Glutamatergic neuron (in vitro differentiated cells): Measurements from ENCODE around the gene KRT222. TPM values are rescaled to one million over a fixed set of nuclear protein-coding genes. Genes with fewer than 3 reads are reported as not detected.

ENCODE experiments used
- DNase-seq: peaks from one replicate; pipeline ENCODE4 v3.0.0; 2022
- H3K27ac Mint-ChIP-seq: one replicate; pipeline ENCODE4 v1.8.0; 2020; ENCODE audit warnings: mild to moderate bottlenecking, mixed read lengths, inconsistent platforms; ENCODE audit not compliant: unreplicated experiment
- H3K27me3 Mint-ChIP-seq: one replicate; pipeline ENCODE4 v1.8.0; 2020; ENCODE audit warnings: mild to moderate bottlenecking, moderate library complexity, mixed read lengths, inconsistent platforms; ENCODE audit not compliant: unreplicated experiment
- H3K36me3 Mint-ChIP-seq: one replicate; pipeline ENCODE4 v1.8.0; 2020; ENCODE audit warnings: mild to moderate bottlenecking, mixed read lengths, inconsistent platforms; ENCODE audit not compliant: unreplicated experiment
- H3K4me1 Mint-ChIP-seq: one replicate; pipeline ENCODE4 v1.8.0; 2020; ENCODE audit warnings: mild to moderate bottlenecking, low read depth, mixed read lengths, inconsistent platforms; ENCODE audit not compliant: unreplicated experiment
- H3K4me3 Mint-ChIP-seq: one replicate; pipeline ENCODE4 v1.8.0; 2020; ENCODE audit warnings: mild to moderate bottlenecking, mixed read lengths, inconsistent platforms; ENCODE audit not compliant: unreplicated experiment
- H3K9me3 Mint-ChIP-seq: one replicate; pipeline ENCODE4 v1.8.0; 2020; ENCODE audit warnings: mild to moderate bottlenecking, moderate library complexity, mixed read lengths, inconsistent platforms; ENCODE audit not compliant: unreplicated experiment
- total RNA-seq: library from RNA; stranded (reverse); fragmentation: NEBNext Ultra II Directional; extraction: Animal tissue kit (Norgen Biotek cat#: 25700); gene quantifications from one replicate; pipeline ENCODE4 v1.2.1, GENCODE V29; 2021; ENCODE audit not compliant: unreplicated experiment
- TF ChIP-seq, protein P1 (sequence below): fragments of 200-600 bp; sonication (generic); IDR thresholded peaks from one replicate; pipeline ENCODE4 v1.5.0; 2021; ENCODE audit not compliant: partially characterized antibody, unreplicated experiment

KRT222 gene
- total RNA-seq, 1 donor from 2014 or later: 1.3 TPM

GRCh38 chr17:40648384-40648968 is 16.5 kb downstream of the KRT222 start:
- Mint-ChIP-seq H3K4me1 (peaks cover 18% of the 10 kb centered on the region), H3K27ac (peak overlapping the region; percentile 99), H3K4me3 (peak overlapping the region; percentile 96), H3K27me3 (peaks cover 8% of the 10 kb centered on the region), H3K9me3 (peaks cover 12% of the 10 kb centered on the region), H3K36me3 (no peaks in the 10 kb centered on the region)
- TF ChIP-seq, protein P1, sequence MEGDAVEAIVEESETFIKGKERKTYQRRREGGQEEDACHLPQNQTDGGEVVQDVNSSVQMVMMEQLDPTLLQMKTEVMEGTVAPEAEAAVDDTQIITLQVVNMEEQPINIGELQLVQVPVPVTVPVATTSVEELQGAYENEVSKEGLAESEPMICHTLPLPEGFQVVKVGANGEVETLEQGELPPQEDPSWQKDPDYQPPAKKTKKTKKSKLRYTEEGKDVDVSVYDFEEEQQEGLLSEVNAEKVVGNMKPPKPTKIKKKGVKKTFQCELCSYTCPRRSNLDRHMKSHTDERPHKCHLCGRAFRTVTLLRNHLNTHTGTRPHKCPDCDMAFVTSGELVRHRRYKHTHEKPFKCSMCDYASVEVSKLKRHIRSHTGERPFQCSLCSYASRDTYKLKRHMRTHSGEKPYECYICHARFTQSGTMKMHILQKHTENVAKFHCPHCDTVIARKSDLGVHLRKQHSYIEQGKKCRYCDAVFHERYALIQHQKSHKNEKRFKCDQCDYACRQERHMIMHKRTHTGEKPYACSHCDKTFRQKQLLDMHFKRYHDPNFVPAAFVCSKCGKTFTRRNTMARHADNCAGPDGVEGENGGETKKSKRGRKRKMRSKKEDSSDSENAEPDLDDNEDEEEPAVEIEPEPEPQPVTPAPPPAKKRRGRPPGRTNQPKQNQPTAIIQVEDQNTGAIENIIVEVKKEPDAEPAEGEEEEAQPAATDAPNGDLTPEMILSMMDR: no peak
- DNase-seq: peak; percentile 63

GRCh38 chr17:40647624-40648383 is 17.2 kb downstream of the KRT222 start, which contains the start of gene SMARCE1:
Gene SMARCE1, minus strand, starts transcription at chr17:40647818. Its CDS starts 2,016 bp downstream, at chr17:40645802.
- H3K4me1 Mint-ChIP-seq: peaks cover 22% of the 10 kb centered on the region

DNA sequence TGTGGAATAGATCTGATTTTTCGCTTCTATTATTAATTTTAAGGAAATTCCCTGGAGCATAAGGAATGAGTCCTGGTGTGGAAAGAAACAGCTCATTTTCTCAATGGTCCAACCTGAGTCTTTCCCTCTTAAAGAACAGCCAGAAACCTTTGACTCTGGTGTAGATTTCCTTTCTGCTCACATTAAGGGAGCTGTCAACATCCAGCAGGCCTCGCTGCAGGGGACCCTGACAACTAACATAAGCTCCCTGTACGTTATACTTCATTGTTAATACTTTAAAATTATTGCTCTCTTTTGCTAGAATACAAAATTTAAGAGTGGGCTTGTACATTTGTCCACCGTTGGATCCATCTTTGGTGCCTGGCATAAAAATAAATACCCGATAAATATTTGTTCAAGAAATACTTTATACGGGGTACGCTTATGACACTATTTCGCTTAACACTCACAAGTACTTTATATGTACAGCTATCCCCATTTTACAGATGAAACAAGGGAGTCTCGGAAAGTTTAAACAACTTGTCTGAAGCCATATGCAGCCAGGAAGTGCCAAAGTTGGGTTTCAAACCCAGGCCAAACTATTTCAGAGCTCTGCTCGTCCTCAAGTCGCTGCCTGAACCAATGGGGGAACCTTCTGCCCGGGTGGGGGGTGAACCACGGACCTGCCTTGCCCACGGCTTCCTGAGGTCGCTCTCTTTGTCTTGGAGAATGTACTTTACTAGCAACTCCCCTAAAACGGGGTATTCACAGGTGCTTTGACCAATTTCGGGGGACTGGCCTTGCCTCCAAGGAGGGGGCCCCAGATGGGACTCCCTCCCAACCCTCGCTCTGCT is 18.0 kb downstream of the KRT222 start:
- H3K27me3 Mint-ChIP-seq: peaks cover 8% of the 10 kb centered on the region
- H3K4me3 Mint-ChIP-seq: peak overlapping the region; percentile 96
- peaks cover 12% of the 10 kb centered on the region for H3K9me3 Mint-ChIP-seq
- no peaks in the 10 kb centered on the region for H3K36me3 Mint-ChIP-seq
- peak overlapping the region; percentile 99 for H3K27ac Mint-ChIP-seq
- TF ChIP-seq, protein P1: no peak
- DNase-seq: peak; percentile 41
- peaks cover 25% of the 10 kb centered on the region for H3K4me1 Mint-ChIP-seq

More at GRCh38 chr17:40647624-40648383, 17.2 kb downstream of the KRT222 start, which contains the start of gene SMARCE1:
- H3K36me3 Mint-ChIP-seq: no peaks in the 10 kb centered on the region
- peak; percentile 78 for DNase-seq
- peaks cover 12% of the 10 kb centered on the region for H3K9me3 Mint-ChIP-seq
- H3K4me3 Mint-ChIP-seq: peak within 1 kb of the TSS; percentile 96
- peak within 1 kb of the TSS; percentile 99 for H3K27ac Mint-ChIP-seq
- TF ChIP-seq, protein P1: no peak
- H3K27me3 Mint-ChIP-seq: peaks cover 8% of the 10 kb centered on the region

DNA sequence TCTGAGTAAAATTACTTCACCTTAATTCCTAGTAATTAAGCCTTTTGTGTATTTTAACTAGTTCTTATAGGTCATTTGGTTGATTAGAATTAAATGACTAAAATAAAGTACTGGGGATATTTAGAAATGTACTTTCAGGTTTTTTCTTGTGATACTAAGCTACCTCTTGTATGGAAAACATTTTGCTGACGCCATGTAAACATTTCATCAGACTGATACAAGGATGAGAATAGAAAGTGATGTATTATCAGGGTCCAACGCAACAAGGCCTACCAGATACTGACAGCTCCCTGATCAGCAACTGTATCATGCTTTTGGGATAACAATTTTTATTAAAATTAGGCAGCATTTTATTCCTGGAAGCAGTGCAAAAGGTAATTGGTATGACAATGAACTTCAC is 19.0 kb downstream of the KRT222 start:
- H3K27me3 Mint-ChIP-seq: peaks cover 8% of the 10 kb centered on the region
- no peak for DNase-seq
- no peaks in the 10 kb centered on the region for H3K36me3 Mint-ChIP-seq
- H3K9me3 Mint-ChIP-seq: peaks cover 12% of the 10 kb centered on the region
- peaks cover 28% of the 10 kb centered on the region for H3K4me1 Mint-ChIP-seq
- H3K27ac Mint-ChIP-seq: no peak overlapping the region
- H3K4me3 Mint-ChIP-seq: peak overlapping the region; percentile 96
- TF ChIP-seq, protein P1: no peak
